HEK293T (cell line): ENCODE results near the gene CCM2.

ENCODE experiments used
- CTCF ChIA-PET: fragments of 350-600 bp; formaldehyde crosslinking; extraction: SDS; loops from one replicate; lab custom pipeline; 2021; ENCODE audit warnings: antibody characterized with exemption, inconsistent platforms; lab: Yijun Ruan, JAX
- POLR2A ChIA-PET: fragments of 350-600 bp; formaldehyde crosslinking; extraction: SDS; loops from one replicate; lab custom pipeline; 2020; ENCODE audit warnings: antibody characterized with exemption, inconsistent platforms; lab: Yijun Ruan, JAX
- DNase-seq: peaks from one replicate; pipeline ENCODE4 v3.0.0; 2012; ENCODE audit warnings: mixed read lengths; ENCODE audit errors: extremely low spot score
- ARNT ChIP-seq: fragments of 450-650 bp; IDR thresholded peaks from 2 replicates; pipeline ENCODE4 v1.6.1; 2017; ENCODE audit warnings: mild to moderate bottlenecking
- BHLHE40 ChIP-seq: fragments of 450-650 bp; IDR thresholded peaks from 2 replicates; pipeline ENCODE4 v1.6.1; 2016; ENCODE audit warnings: mild to moderate bottlenecking, moderate library complexity, borderline replicate concordance
- CTBP1 ChIP-seq: fragments of 450-650 bp; IDR thresholded peaks from 2 replicates; pipeline ENCODE4 v1.6.1; 2016; ENCODE audit warnings: borderline replicate concordance
- ELF4 ChIP-seq: fragments of 450-650 bp; IDR thresholded peaks from 2 replicates; pipeline ENCODE4 v1.6.1; 2017; ENCODE audit warnings: antibody characterized with exemption
- FOXA1 ChIP-seq: fragments of 450-650 bp; IDR thresholded peaks from 2 replicates; pipeline ENCODE4 v1.6.1; 2016; ENCODE audit warnings: mild to moderate bottlenecking
- FOXK2 ChIP-seq: fragments of 450-650 bp; IDR thresholded peaks from 2 replicates; pipeline ENCODE4 v1.6.1; 2016; ENCODE audit warnings: mild to moderate bottlenecking
- FOXM1 ChIP-seq: fragments of 450-650 bp; IDR thresholded peaks from 2 replicates; pipeline ENCODE4 v1.6.1; 2017; ENCODE audit warnings: mild to moderate bottlenecking, borderline replicate concordance
- HDGF ChIP-seq: fragments of 450-650 bp; IDR thresholded peaks from 2 replicates; pipeline ENCODE4 v1.6.1; 2017; ENCODE audit warnings: antibody characterized with exemption, borderline replicate concordance
- L3MBTL2 ChIP-seq: fragments of 450-650 bp; conservative IDR thresholded peaks from 2 replicates; pipeline ENCODE4 v1.6.1; 2016; ENCODE audit warnings: mild to moderate bottlenecking
- LEF1 ChIP-seq: fragments of 450-650 bp; IDR thresholded peaks from 2 replicates; pipeline ENCODE4 v1.6.1; 2017; ENCODE audit warnings: mild to moderate bottlenecking, borderline replicate concordance
- NFRKB ChIP-seq: fragments of 450-650 bp; IDR thresholded peaks from 2 replicates; pipeline ENCODE4 v1.6.1; 2016; ENCODE audit warnings: mild to moderate bottlenecking, moderate library complexity
- PKNOX1 ChIP-seq: fragments of 450-650 bp; IDR thresholded peaks from 2 replicates; pipeline ENCODE4 v1.6.1; 2016
- SP1 ChIP-seq: fragments of 450-650 bp; IDR thresholded peaks from 2 replicates; pipeline ENCODE4 v1.6.1; 2017
- SUZ12 ChIP-seq: fragments of 450-650 bp; IDR thresholded peaks from 2 replicates; pipeline ENCODE4 v1.6.1; 2016; ENCODE audit warnings: mild to moderate bottlenecking
- TARDBP ChIP-seq: fragments of 450-650 bp; IDR thresholded peaks from 2 replicates; pipeline ENCODE4 v1.6.1; 2016
- ZNF384 ChIP-seq: fragments of 450-650 bp; IDR thresholded peaks from 2 replicates; pipeline ENCODE4 v1.6.1; 2016

Gene CCM2

GRCh38 chr7:45067582-45067981 lies 67.6 kb downstream of the CCM2 start:
- ChIA-PET CTCF (no interaction called here), POLR2A (no interaction called here)
- no peak for TF ChIP-seq PKNOX1
- no peak for TF ChIP-seq HDGF
- TF ChIP-seq ZNF384, result no peak
- no peak for TF ChIP-seq SUZ12
- TF ChIP-seq FOXM1, result no peak
- no peak for TF ChIP-seq CTBP1
- TF ChIP-seq BHLHE40, result no peak
- no peak for TF ChIP-seq TARDBP
- TF ChIP-seq ARNT, result no peak
- DNase-seq, result no peak

- ChIA-PET POLR2A (no interaction called here), CTCF (interaction anchor here (0.7 kb wide), 1 partner anchor 35 kb away, joined by 3 read pairs; no protein-coding TSS in a partner anchor)
- TF ChIP-seq FOXM1 (no peak), ARNT (no peak), TARDBP (no peak), NFRKB (no peak), FOXA1 (no peak), LEF1 (no peak), PKNOX1 (no peak), BHLHE40 (no peak), CTBP1 (no peak), SP1 (no peak), ZNF384 (no peak), L3MBTL2 (no peak), HDGF (no peak), SUZ12 (no peak), ELF4 (no peak), FOXK2 (no peak)
- peak; percentile 4 for DNase-seq
Observed at GRCh38 chr7:45068236-45069023, 68.4 kb downstream of the CCM2 start.

GRCh38 chr7:45069444-45070253 lies 69.6 kb downstream of the CCM2 start:
- DNase-seq, result peak; percentile 17
- POLR2A ChIA-PET, result no interaction called here
- CTCF ChIA-PET, result interaction anchor here (0.7 kb wide), 1 partner anchor 33 kb away, joined by 3 read pairs; no protein-coding TSS in a partner anchor
- TF ChIP-seq LEF1, result no peak
- no peak for TF ChIP-seq CTBP1
- TF ChIP-seq BHLHE40, result no peak
- no peak for TF ChIP-seq TARDBP
- TF ChIP-seq L3MBTL2, result no peak
- TF ChIP-seq ARNT, result no peak
- TF ChIP-seq FOXK2, result no peak
- TF ChIP-seq FOXM1, result no peak
- no peak for TF ChIP-seq SUZ12
- no peak for TF ChIP-seq SP1
- TF ChIP-seq HDGF, result no peak
- no peak for TF ChIP-seq ELF4
- no peak for TF ChIP-seq FOXA1
- TF ChIP-seq ZNF384, result no peak

- ChIA-PET POLR2A (no interaction called here), CTCF (no interaction called here)
- TF ChIP-seq NFRKB, result no peak
- no peak for TF ChIP-seq CTBP1
- DNase-seq, result no peak
Observed at GRCh38 chr7:45070254-45070642, 70.2 kb downstream of the CCM2 start.

GRCh38 chr7:45071528-45071927 lies 71.5 kb downstream of the CCM2 start:
- DNase-seq, result no peak
- CTCF ChIA-PET, result no interaction called here

More at GRCh38 chr7:45071528-45071927, 71.5 kb downstream of the CCM2 start:
- POLR2A ChIA-PET, result no interaction called here
- no peak for TF ChIP-seq PKNOX1
- no peak for TF ChIP-seq LEF1
- no peak for TF ChIP-seq CTBP1
- TF ChIP-seq FOXM1, result no peak
